Measurements from ENCODE around the gene BCORL1. TPM values are rescaled to one million over a fixed set of nuclear protein-coding genes. Genes with fewer than 3 reads are reported as not detected.

BCORL1 gene
- total RNA-seq, 2 experiments from 2014 or later: 3.6 to 4.1 TPM

Other genes starting within 250 kb of the BCORL1 start
- gene XPNPEP2, start 243.7 kb upstream of the BCORL1 start, total RNA-seq: under 1 TPM; 0.21 to 0.27 TPM
- 10 to 100 TPM; 90.3 to 98.7 TPM for gene SASH3, start 202.7 kb upstream of the BCORL1 start, total RNA-seq
- gene ZDHHC9, start 138.7 kb upstream of the BCORL1 start, total RNA-seq: 1 to 10 TPM; 7.1 TPM
- gene UTP14A, start 76.5 kb upstream of the BCORL1 start, total RNA-seq: 10 to 100 TPM; 21.5 to 22.6 TPM
- 10 to 100 TPM; 15.8 to 16.5 TPM for gene ELF4, start 127.9 kb downstream of the BCORL1 start, total RNA-seq
- 10 to 100 TPM; 59.4 to 63.1 TPM for gene AIFM1, start 183.2 kb downstream of the BCORL1 start, total RNA-seq
- 10 to 100 TPM; 11.3 to 15.1 TPM for gene RAB33A, start 189.3 kb downstream of the BCORL1 start, total RNA-seq

Data from activated naive CD4-positive, alpha-beta T cell treated with anti-CD3 and anti-CD28 coated beads for 36 hours (primary cell).